ENCODE measurements around the gene WDR4. TPM values are rescaled to one million over a fixed set of nuclear protein-coding genes. Genes with fewer than 3 reads are reported as not detected.
A peak's percentile ranks its signal among the peaks of the same experiment; 100 is the strongest.
"Not testable (repeated sequence)": the region's sequence is repeated elsewhere in the genome, so short reads cannot be mapped to it uniquely, and the experiment has no call there.

Gene WDR4
- total and polyA plus RNA-seq, 2 of the 13 experiments (the other 11 are each of a cell fraction or from before 2014, with no cell fraction given): 11.3 to 14.4 TPM

DNA sequence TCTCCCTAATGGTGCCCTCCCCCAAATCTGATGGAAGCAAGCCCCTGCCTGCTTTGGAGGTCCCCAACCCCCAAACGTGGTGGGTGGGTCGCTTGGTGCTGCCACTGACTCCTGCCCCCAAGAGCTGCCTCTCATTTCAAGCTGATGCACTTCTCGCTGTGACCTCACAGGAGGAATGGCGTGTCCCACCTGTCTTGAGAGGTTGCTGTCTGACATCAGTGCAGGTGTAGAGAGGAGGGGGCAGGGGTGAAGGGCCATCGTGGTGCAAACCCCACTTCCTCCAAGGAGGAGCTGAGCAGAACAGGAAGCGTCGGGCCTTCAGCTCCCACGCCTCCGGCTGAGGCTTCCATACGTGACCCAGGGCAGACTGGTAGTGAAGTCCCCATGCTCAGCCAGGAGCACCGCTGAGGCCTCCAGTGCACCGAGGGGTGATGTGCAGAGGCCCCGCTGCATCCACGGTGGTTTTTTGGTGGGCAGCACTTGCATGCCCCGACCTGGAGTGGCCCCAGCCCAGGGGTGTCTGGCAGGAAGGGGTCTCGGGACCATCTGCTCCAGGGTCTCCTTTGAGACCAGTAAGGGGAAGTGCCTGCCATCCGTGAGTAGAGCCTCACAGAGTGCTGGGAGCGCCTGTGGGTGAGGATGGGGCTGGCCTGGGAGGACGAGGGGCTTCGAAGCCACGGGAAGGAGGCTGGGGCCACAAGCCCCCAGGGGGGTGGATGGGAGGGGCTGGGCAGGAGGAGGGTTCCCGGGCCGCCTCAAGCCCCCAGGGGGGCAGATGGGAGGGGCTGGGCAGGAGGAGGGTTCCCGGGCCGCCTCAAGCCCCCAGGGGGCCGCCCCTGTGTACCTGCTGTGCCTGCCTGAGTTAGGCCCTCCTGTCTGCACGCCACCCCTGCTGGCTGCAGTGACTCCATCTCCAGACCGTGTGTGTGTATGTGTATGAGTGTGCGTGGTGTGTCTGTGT, 39.8 kb downstream of the WDR4 start:
- BruUV-seq (replicated peaks): no TSS peak
- Histone ChIP-seq H2AFZ (ENCODE audit: low read length) (no peak overlapping the region), H3K9ac (ENCODE audit: insufficient read depth, low read depth, low read length) (no peak overlapping the region), H3K79me2 (ENCODE audit: insufficient read depth, low read length) (peaks cover 2% of the 10 kb centered on the region), H3K4me3 (replicated peaks in 1 of 3; ENCODE audit: insufficient read depth in 1 of 3, low read depth in 2 of 3, low read length in 3 of 3) (no peak overlapping the region), H3K36me3 (replicated peaks in 1 of 2; ENCODE audit: control insufficient read depth in 1 of 2, insufficient read depth in 2 of 2, low read length in 2 of 2) (peaks cover 21 to 44% of the 10 kb centered on the region in 2 experiments), H3K4me2 (ENCODE audit: low read depth, low read length) (no peak overlapping the region), H4K20me1 (ENCODE audit: insufficient read depth, low read length) (no peaks in the 10 kb centered on the region; the same call in 1 of the 2 replicates), H3K4me1 (ENCODE audit: insufficient read depth, low read length) (peaks cover 22% of the 10 kb centered on the region), H3K27me3 (ENCODE audit: control insufficient read depth in 1 of 2, insufficient read depth in 2 of 2, low read length in 2 of 2) (no peaks in the 10 kb centered on the region), H3K9me3 (ENCODE audit: low read length) (no peaks in the 10 kb centered on the region), H3K27ac (ENCODE audit: extremely low read length, insufficient read depth, low read length) (no peak overlapping the region)
- 98% methylated on average over 21 of the region's 29 CpGs for WGBS (ENCODE audit: low lambda C conversion rate)
- in situ Hi-C loops (cut with HindIII; ENCODE audit: extremely low pct_ligation_motif_present, low pct_unique_long_range_greater_than_20kb) (loop anchor here (10.0 kb wide), 1 partner anchor 185 kb away; the partner anchor contains the start of gene PDE9A), intact Hi-C loops (cut with micrococcal nuclease; ENCODE audit: unreplicated experiment) (no loop called here)
- ChIA-PET CTCF (ENCODE audit: low intra/inter-chr PET ratio, low total read pairs) (no interaction called here), POLR2A (no interaction called here)
- peak; percentile 41 for TF ChIP-seq AGO2 (optimal IDR thresholded peaks at IDR 0.05; ENCODE audit: low read depth, low read length)
- TF ChIP-seq ZNF737 (CRISPR knock-in tag; IDR thresholded peaks at IDR 0.05; ENCODE audit: borderline replicate concordance): no peak
- TF ChIP-seq RBM22 (optimal IDR thresholded peaks at IDR 0.05; ENCODE audit: low read length): peak; percentile 74
- ATAC-seq: no peak
- FAIRE-seq: no peak
- no peak for DNase-seq (ENCODE audit: low spot score)

DNA sequence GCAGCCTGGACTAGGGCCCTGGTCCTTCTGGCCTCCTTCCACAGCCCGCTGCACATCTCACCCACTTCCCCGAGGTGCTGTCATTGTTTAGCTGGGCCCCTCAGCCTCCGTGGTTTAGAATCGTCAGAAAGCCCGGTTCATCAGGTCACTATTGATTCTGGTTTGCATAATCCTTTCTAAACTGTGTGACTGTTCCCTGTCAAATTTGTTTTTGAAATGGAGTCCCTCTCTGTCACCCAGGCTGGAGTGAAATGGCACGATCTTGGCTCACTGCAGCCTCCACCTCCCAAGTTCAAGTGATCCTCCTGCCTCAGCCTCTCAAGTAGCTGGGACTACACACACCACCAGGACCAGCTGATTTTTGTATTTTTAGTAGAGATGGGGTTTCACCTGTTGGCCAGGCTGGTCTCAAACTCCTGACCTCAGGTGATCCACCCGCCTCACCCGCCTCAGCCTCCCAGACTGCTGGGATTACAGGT, 41.1 kb downstream of the WDR4 start:
- POLR2A ChIA-PET; DNase-seq (ENCODE audit: low spot score); BruUV-seq (replicated peaks); H3K4me3 ChIP-seq (replicated peaks in 1 of 3; ENCODE audit: insufficient read depth in 1 of 3, low read depth in 2 of 3, low read length in 3 of 3); H4K20me1 ChIP-seq (ENCODE audit: insufficient read depth, low read length); H3K4me2 ChIP-seq (ENCODE audit: low read depth, low read length); FAIRE-seq; H3K9me3 ChIP-seq (ENCODE audit: low read length); H2AFZ ChIP-seq (ENCODE audit: low read length); H3K79me2 ChIP-seq (ENCODE audit: insufficient read depth, low read length); H3K9ac ChIP-seq (ENCODE audit: insufficient read depth, low read depth, low read length); H3K27me3 ChIP-seq (ENCODE audit: control insufficient read depth in 1 of 2, insufficient read depth in 2 of 2, low read length in 2 of 2); intact Hi-C loops (cut with micrococcal nuclease; ENCODE audit: unreplicated experiment); CTCF ChIA-PET (ENCODE audit: low intra/inter-chr PET ratio, low total read pairs): not testable (repeated sequence)
- 71% methylated on average over 8 of the region's 8 CpGs for WGBS (ENCODE audit: low lambda C conversion rate)
- H3K27ac ChIP-seq (ENCODE audit: extremely low read length, insufficient read depth, low read length): peak overlapping the region; percentile 58
- peak; percentile 24 for ATAC-seq
- TF ChIP-seq TARDBP (CRISPR knock-in tag; IDR thresholded peaks at IDR 0.05): 0 out of 2 replicates have a peak, but pooled peaks have one; percentile 11
- 0 out of 2 replicates have a peak, but pooled peaks have one; percentile 17 for TF ChIP-seq POGZ (CRISPR knock-in tag; IDR thresholded peaks at IDR 0.05)
- TF ChIP-seq ZMYM3 (CRISPR knock-in tag; IDR thresholded peaks at IDR 0.05): peak; percentile 77
- TF ChIP-seq RARA (CRISPR knock-in tag; IDR thresholded peaks at IDR 0.05): peak; percentile 35; the same call in 1 of the 2 replicates
- TF ChIP-seq, protein P1, sequence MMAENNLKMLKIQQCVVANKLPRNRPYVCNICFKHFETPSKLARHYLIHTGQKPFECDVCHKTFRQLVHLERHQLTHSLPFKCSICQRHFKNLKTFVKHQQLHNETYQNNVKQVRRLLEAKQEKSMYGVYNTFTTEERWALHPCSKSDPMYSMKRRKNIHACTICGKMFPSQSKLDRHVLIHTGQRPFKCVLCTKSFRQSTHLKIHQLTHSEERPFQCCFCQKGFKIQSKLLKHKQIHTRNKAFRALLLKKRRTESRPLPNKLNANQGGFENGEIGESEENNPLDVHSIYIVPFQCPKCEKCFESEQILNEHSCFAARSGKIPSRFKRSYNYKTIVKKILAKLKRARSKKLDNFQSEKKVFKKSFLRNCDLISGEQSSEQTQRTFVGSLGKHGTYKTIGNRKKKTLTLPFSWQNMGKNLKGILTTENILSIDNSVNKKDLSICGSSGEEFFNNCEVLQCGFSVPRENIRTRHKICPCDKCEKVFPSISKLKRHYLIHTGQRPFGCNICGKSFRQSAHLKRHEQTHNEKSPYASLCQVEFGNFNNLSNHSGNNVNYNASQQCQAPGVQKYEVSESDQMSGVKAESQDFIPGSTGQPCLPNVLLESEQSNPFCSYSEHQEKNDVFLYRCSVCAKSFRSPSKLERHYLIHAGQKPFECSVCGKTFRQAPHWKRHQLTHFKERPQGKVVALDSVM (CRISPR knock-in tag; IDR thresholded peaks at IDR 0.05): peak; percentile 95
- 0 out of 2 replicates have a peak, but pooled peaks have one; percentile 22 for TF ChIP-seq ONECUT2 (CRISPR knock-in tag; IDR thresholded peaks at IDR 0.05)
- peaks cover 19 to 35% of the 10 kb centered on the region in 2 experiments for H3K36me3 ChIP-seq (replicated peaks in 1 of 2; ENCODE audit: control insufficient read depth in 1 of 2, insufficient read depth in 2 of 2, low read length in 2 of 2)
- peaks cover 22% of the 10 kb centered on the region for H3K4me1 ChIP-seq (ENCODE audit: insufficient read depth, low read length)
- in situ Hi-C loops (cut with HindIII; ENCODE audit: extremely low pct_ligation_motif_present, low pct_unique_long_range_greater_than_20kb): loop anchor here (10.0 kb wide), 1 partner anchor 183 kb away; the partner anchor contains the start of gene PDE9A

Data from HepG2 (cell line).